Activated CD4-positive, alpha-beta T cell treated with anti-CD3 and anti-CD28 coated beads for 1 hour (primary cell): Measurements from ENCODE around the gene GSK3B.
A peak's percentile ranks its signal among the peaks of the same experiment; 100 is the strongest.

Experiments used
- DNase-seq: peaks from one replicate; pipeline ENCODE4 v3.0.0-alpha.2; 2020

GSK3B gene

GRCh38 chr3:119864476-119864875 lies 229.8 kb downstream of the GSK3B start:
- no peak for DNase-seq

- DNase-seq = no peak
Observed at GRCh38 chr3:119862616-119863015, 231.6 kb downstream of the GSK3B start.

- no peak for DNase-seq
Observed at GRCh38 chr3:119861681-119862080, 232.6 kb downstream of the GSK3B start.

- DNase-seq = no peak
Observed at GRCh38 chr3:119859728-119860127, 234.5 kb downstream of the GSK3B start.

- DNase-seq = no peak
Observed at GRCh38 chr3:119858957-119859356, 235.3 kb downstream of the GSK3B start.

- no peak for DNase-seq
Observed at GRCh38 chr3:119856695-119857094, 237.6 kb downstream of the GSK3B start.

- no peak for DNase-seq
Observed at GRCh38 chr3:119849126-119849525, 245.1 kb downstream of the GSK3B start.

GRCh38 chr3:119841808-119842471 lies 252.3 kb downstream of the GSK3B start:
- no peak for DNase-seq

- no peak for DNase-seq
Observed at GRCh38 chr3:119835556-119835955, 258.7 kb downstream of the GSK3B start.

GRCh38 chr3:119834754-119835370 lies 259.4 kb downstream of the GSK3B start:
- no peak for DNase-seq

- no peak for DNase-seq
Observed at GRCh38 chr3:119831941-119832371, 262.3 kb downstream of the GSK3B start.

- no peak for DNase-seq
Observed at GRCh38 chr3:119831022-119831421, 263.2 kb downstream of the GSK3B start.

- DNase-seq = no peak
Observed at GRCh38 chr3:119829420-119829819, 264.8 kb downstream of the GSK3B start.

- DNase-seq = no peak
Observed at GRCh38 chr3:119826711-119827608, 267.3 kb downstream of the GSK3B start.

GRCh38 chr3:119825820-119826219 lies 268.4 kb downstream of the GSK3B start:
- no peak for DNase-seq

- no peak for DNase-seq
Observed at GRCh38 chr3:119819806-119820205, 274.4 kb downstream of the GSK3B start.

GRCh38 chr3:119818937-119819336 lies 275.3 kb downstream of the GSK3B start:
- DNase-seq = no peak

GRCh38 chr3:119817583-119818363 lies 276.5 kb downstream of the GSK3B start:
- DNase-seq = no peak

- no peak for DNase-seq
Observed at GRCh38 chr3:119817071-119817470, 277.2 kb downstream of the GSK3B start.

GRCh38 chr3:119815716-119816115 lies 278.5 kb downstream of the GSK3B start:
- DNase-seq = no peak

- no peak for DNase-seq
Observed at GRCh38 chr3:119812491-119813058, 281.7 kb downstream of the GSK3B start.

GRCh38 chr3:119810018-119810435 lies 284.2 kb downstream of the GSK3B start:
- DNase-seq = peak; percentile 30
